G401.6 (cell line): ENCODE data around the gene PPP2R5E.

Experiments
- FAIRE-seq: peaks from 2 replicates; lab custom pipeline; 2012; peaks lifted over from hg19 to GRCh38; lab: Jason Lieb, UNC

Gene PPP2R5E

DNA sequence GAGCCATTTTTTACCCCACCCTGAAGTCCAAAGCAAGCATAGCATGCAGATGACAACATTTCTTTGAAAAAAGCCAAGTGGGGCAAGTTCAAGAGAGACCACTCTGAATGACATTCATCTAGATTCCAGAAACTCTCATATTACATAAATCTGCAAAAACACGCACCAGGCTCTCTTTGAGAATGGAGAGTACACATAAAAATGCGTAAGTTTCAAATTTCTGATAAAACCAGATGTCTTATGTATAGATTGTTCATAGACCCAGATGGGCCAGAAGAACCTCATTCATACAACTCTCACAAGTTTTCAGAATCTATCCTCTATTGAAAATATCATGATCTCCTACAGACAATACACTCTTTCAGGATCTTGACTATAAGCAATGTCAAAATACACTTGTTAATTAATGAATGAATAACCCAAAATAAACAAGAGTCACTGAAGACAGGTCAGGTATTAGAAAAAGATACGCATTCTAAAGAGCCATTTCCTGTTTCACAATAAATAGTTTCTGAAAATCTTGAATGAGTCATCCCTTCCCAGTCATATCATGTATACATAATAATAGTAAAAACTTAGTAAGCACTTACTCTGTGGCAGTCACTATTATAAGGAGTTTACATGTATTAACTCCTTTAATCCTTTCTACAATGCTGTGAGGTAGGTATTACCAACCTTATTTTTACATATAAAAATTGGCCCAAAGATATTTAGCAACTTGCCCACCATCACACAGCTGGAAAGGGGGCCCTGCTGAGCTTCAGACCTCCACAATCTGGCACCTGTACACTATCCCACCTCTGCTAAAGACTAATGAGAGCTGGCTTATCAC, 72.0 kb downstream of the PPP2R5E start:
- FAIRE-seq, result no peak

- FAIRE-seq, result no peak
Measured at GRCh38 chr14:63468294-63468693, 74.9 kb downstream of the PPP2R5E start.

GRCh38 chr14:63467440-63468072, 75.6 kb downstream of the PPP2R5E start:
- FAIRE-seq, result peak; percentile 17

GRCh38 chr14:63465347-63465746, 77.8 kb downstream of the PPP2R5E start:
- no peak for FAIRE-seq

DNA sequence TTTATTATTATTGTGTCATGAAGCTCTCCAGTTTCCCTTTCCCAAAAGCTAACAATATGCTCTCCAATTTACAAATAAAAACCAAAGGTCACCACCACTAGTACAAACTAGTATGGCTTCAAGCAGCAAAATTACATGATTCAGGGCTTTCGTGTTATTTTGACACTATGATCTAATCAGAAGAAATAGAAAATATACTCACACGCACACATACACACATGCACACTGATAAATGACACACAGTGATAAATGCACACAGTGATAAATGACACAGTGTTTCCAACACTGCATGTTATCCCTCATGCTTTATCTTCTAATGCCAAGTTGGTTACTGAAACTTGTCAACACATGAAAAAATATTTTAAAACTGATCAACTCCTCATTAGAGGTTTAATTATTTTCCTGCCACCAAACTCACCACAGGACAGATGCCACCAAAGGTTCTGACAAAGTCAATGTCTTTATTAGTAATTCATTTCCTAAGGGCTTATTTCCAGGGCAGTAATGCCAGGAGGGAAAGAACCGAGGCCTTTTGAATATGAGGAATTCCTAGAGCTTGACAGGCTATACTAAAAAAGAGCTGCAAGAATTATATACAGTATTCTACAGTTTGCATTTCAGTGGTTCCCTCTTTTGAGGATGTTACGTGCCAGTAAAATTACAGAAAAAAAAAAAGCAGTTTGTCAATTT, 82.4 kb downstream of the PPP2R5E start:
- FAIRE-seq, result no peak

DNA sequence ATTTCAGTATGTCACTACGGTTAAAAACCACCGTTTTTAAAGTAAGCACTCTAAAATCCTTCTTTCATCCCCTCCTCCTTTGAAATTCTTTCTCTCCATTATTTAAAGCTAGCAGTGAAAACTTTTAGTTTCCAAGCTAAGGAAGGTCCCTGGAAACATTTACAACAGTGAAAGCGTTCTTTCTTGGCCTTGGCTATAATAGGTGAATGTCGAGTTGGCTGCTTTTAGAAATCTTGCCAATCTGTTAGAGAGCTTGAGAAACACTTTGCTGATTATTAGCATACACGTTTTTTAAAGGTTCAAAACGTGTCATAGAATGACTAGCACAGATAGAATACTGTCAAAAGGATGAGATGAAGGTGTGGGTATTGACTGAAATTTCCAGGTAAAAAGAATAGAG, 83.4 kb downstream of the PPP2R5E start:
- no peak for FAIRE-seq

GRCh38 chr14:63457498-63457897, 85.7 kb downstream of the PPP2R5E start:
- FAIRE-seq, result no peak

- no peak for FAIRE-seq
Measured at GRCh38 chr14:63454863-63455622, 88.1 kb downstream of the PPP2R5E start.

GRCh38 chr14:63454436-63454835, 88.7 kb downstream of the PPP2R5E start:
- no peak for FAIRE-seq

DNA sequence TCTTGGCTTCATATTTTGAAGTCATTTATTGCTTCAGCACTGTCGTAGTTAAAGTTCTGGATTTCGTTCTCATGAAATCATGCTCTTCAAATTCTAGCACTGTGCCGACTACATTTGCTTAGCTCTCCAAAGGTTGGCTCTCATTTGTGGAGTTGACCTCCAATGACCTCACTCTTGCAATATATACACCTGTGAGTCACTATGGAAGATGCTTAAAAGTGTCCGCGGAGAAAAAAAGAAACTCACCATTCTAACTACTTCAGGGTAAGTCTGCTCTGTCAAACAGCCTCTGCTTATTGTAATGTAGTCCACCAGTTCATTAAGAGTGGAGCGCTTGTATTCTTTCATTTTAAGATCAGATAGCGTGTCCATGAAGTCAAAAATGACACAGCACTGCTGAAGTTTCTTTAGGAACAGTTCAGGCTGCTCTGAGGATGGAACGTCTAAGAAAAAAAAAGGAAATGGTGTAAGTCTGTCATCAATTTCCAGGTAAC, 89.7 kb downstream of the PPP2R5E start:
- FAIRE-seq, result no peak

- no peak for FAIRE-seq
Measured at GRCh38 chr14:63452796-63453195, 90.4 kb downstream of the PPP2R5E start.

DNA sequence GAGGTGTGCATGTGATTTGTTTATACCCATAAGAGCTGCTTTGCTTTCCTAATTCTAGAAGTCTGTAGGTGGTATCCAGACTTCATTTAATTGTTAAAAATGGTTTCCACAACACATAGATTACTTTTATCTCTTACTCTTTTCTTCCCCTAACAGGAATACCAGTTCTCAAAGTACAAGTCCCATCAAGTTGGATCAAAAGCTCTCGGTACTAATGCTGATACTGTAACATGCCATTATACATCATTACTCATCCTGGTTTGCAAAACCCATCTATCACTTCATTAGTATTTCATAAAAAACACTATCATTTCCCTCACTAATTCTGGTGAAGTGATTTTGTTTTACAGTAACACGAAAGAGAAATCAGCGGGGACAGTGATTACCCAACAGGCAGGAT, 94.3 kb downstream of the PPP2R5E start:
- no peak for FAIRE-seq

DNA sequence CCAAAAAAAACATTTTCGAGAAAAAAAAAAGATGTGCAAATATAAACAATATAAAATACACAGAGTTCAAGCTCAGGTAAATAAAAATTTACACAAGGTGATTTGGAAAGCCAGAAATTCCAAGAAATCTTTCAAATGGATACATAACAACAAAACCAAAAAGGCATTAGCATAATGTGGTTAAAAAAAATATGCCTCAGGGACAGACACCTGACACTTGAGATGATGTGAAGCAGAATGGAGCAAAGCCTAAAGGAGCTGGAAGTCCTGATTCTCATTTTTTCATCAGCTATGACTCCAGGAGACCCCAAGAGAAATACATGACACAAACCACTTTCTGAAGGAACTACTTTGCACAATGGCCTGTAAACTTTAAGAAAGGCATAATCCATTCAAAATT, 98.6 kb downstream of the PPP2R5E start:
- FAIRE-seq, result no peak

GRCh38 chr14:63443988-63444387, 99.2 kb downstream of the PPP2R5E start:
- FAIRE-seq, result no peak

DNA sequence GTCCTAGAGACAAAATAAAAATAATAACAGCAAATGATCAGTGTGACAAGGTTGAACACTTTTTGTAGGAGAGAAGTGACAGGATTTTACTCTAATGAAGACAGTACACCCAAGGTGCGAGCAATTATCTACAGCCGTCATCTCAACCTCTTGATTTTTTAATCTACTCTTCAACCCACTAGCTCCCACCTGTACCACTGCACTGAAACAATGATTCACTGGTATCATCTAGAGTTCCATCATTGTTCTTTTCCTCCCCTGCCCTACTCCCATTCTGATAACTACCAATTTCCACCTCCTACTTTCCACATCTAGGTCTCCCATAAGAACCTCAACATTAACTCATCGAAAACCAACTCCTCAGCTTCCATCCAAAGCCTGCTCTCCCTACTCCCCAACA, 99.8 kb downstream of the PPP2R5E start:
- no peak for FAIRE-seq

DNA sequence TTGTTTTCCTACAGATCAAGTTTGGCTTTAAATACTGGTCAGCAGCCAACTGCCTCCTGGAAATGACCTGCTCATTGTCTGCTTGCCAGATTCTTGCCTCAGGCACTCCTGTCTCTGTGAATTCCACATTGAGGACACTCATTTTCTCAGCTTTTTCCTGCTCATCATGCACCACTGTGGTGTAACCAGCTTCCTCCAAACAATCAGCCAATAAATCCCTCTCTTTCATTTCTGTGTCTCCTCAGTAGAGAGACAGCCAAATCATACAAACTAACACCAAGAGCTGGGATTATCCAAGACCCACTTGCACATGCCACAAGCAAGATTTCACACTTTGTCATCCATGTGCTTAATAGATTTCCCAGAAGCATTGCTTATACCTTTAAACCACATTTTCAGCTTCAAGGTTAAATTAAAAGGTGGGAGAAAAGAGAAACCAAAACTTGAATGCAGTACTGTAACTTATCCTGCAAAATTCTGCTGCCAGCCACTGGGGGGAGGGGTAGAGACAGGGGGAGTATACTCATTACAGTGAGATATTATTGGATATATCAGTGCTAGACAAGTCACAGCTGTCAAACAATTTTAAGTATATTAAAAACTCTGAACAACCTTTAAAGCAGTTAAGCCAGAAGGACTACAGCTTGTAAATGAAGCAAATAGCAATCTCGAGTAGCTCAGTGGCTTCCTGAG, 105.0 kb downstream of the PPP2R5E start:
- FAIRE-seq, result no peak

- no peak for FAIRE-seq
Measured at GRCh38 chr14:63436286-63437098, 106.7 kb downstream of the PPP2R5E start.

- no peak for FAIRE-seq
Measured at GRCh38 chr14:63435838-63436237, 107.3 kb downstream of the PPP2R5E start.

DNA sequence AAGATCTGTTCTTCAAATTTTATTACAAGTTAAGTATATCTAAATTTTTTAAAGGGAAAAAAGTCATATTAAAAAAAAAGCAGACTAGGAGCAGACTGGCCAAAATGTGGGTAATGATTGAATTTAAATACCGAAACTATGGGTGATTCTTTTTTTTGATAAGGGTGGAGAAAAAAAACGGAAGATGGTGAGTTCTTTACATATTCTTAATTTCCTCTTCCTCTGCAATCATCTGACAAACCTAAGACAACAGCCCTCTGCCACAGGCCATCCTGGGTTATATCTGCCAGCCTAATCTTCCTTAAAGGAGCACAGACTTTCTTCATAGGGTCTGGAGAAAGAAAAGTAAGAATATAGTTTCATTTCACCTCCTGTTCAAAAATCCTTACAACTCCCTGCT, 108.0 kb downstream of the PPP2R5E start:
- FAIRE-seq, result no peak

GRCh38 chr14:63432888-63433552, 110.2 kb downstream of the PPP2R5E start:
- no peak for FAIRE-seq
